ENCODE measurements around the gene ALAD. TPM values are rescaled to one million over a fixed set of nuclear protein-coding genes. Genes with fewer than 3 reads are reported as not detected.
A peak's percentile ranks its signal among the peaks of the same experiment; 100 is the strongest.

Gene ALAD
- total and polyA plus RNA-seq, 2 of the 13 experiments (the other 11 are each of a cell fraction or from before 2014, with no cell fraction given): 21.8 to 30.1 TPM

DNA sequence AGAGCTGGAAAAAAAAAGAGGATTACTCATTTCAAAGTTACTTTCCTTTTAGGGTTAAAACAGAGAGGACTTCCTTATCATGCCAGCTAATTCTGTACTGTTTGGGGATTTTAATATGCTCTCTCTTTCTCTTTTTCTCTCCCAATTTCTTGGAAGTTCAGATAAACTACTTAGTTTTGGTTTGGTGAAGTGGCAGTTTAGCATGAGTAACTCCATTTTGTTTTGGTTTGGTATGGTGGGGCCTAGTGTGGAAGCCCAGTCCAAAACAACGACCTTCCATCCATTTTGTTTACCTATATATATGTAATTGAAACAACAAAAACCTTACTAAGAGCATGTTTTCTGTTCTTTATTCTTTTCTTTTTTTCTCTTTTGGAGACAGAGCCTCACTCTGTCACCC is 55.4 kb downstream of the ALAD start:
- no peak for ATAC-seq
- WGBS (ENCODE audit: low lambda C conversion rate): 3% methylated on average over 1 of the region's 1 CpG
- no peak for FAIRE-seq
- H3K79me2 ChIP-seq (ENCODE audit: insufficient read depth, low read length): no peaks in the 10 kb centered on the region
- in situ Hi-C loops (cut with HindIII; ENCODE audit: extremely low pct_ligation_motif_present, low pct_unique_long_range_greater_than_20kb): no loop called here
- no peak overlapping the region for H3K9ac ChIP-seq (ENCODE audit: insufficient read depth, low read depth, low read length)
- H2AFZ ChIP-seq (ENCODE audit: low read length): no peak overlapping the region
- H3K27ac ChIP-seq (ENCODE audit: extremely low read length, insufficient read depth, low read length): no peak overlapping the region
- no peaks in the 10 kb centered on the region for H3K36me3 ChIP-seq (replicated peaks in 1 of 2; ENCODE audit: control insufficient read depth in 1 of 2, insufficient read depth in 2 of 2, low read length in 2 of 2)
- DNase-seq (ENCODE audit: low spot score): no peak
- ChIA-PET POLR2A (no interaction called here), CTCF (ENCODE audit: low intra/inter-chr PET ratio, low total read pairs) (interaction anchor here (1.5 kb wide), 1 partner anchor 61 kb away, joined by 4 read pairs; no protein-coding TSS in a partner anchor)
- no peak overlapping the region for H3K4me3 ChIP-seq (replicated peaks in 1 of 3; ENCODE audit: insufficient read depth in 1 of 3, low read depth in 2 of 3, low read length in 3 of 3)
- H3K9me3 ChIP-seq (ENCODE audit: low read length): no peaks in the 10 kb centered on the region
- no peak overlapping the region for H3K4me2 ChIP-seq (ENCODE audit: low read depth, low read length)
- H4K20me1 ChIP-seq (ENCODE audit: insufficient read depth, low read length): no peaks in the 10 kb centered on the region
- H3K27me3 ChIP-seq (ENCODE audit: control insufficient read depth in 1 of 2, insufficient read depth in 2 of 2, low read length in 2 of 2): peaks cover 0 to 23% of the 10 kb centered on the region in 2 experiments; a peak in 3 of 5 replicates
- TF ChIP-seq KDM1A (CRISPR knock-in tag; IDR thresholded peaks at IDR 0.05) (no peak), GTF2F1 (IDR thresholded peaks at IDR 0.05; ENCODE audit: low read length) (no peak)
- intact Hi-C loops (cut with micrococcal nuclease; ENCODE audit: unreplicated experiment): loop anchor here (5.0 kb wide), 1 partner anchor 33 kb away; no protein-coding TSS in a partner anchor
- H3K4me1 ChIP-seq (ENCODE audit: insufficient read depth, low read length): peaks cover 34% of the 10 kb centered on the region
- BruUV-seq (replicated peaks): no TSS peak

DNA sequence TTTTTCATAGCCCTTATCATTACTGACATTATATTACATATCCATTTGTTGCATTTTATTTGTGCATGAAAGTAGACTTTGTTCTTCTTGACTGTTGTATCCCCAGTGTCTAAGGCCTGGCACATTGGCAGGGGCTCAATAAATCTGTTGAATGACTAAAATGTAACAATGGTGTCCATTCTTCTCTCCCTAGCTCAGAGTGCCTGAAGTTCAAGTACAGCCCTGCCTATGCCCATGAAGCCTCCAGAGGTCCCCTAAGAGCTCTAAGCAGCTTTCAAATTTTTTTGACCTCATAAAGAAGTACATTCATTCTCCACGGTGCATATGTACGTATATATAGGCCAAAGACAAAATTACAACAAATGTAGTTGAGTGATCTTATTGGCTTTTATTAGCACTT is 55.9 kb downstream of the ALAD start:
- FAIRE-seq (no peak), DNase-seq (ENCODE audit: low spot score) (peak; percentile 42), ATAC-seq (no peak)
- Histone ChIP-seq H2AFZ (ENCODE audit: low read length) (no peak overlapping the region), H3K36me3 (replicated peaks in 1 of 2; ENCODE audit: control insufficient read depth in 1 of 2, insufficient read depth in 2 of 2, low read length in 2 of 2) (no peaks in the 10 kb centered on the region), H3K4me1 (ENCODE audit: insufficient read depth, low read length) (peaks cover 32% of the 10 kb centered on the region), H3K79me2 (ENCODE audit: insufficient read depth, low read length) (no peaks in the 10 kb centered on the region), H3K27me3 (ENCODE audit: control insufficient read depth in 1 of 2, insufficient read depth in 2 of 2, low read length in 2 of 2) (peaks cover 0 to 18% of the 10 kb centered on the region in 2 experiments; a peak in 3 of 5 replicates), H4K20me1 (ENCODE audit: insufficient read depth, low read length) (no peaks in the 10 kb centered on the region), H3K4me3 (replicated peaks in 1 of 3; ENCODE audit: insufficient read depth in 1 of 3, low read depth in 2 of 3, low read length in 3 of 3) (no peak overlapping the region), H3K4me2 (ENCODE audit: low read depth, low read length) (no peak overlapping the region), H3K9ac (ENCODE audit: insufficient read depth, low read depth, low read length) (no peak overlapping the region), H3K27ac (ENCODE audit: extremely low read length, insufficient read depth, low read length) (no peak overlapping the region), H3K9me3 (ENCODE audit: low read length) (no peaks in the 10 kb centered on the region)
- no peak for TF ChIP-seq PAWR (CRISPR knock-in tag; IDR thresholded peaks at IDR 0.05; ENCODE audit: borderline replicate concordance)
- TF ChIP-seq SOX13 (IDR thresholded peaks at IDR 0.05): no peak
- TF ChIP-seq SOX13 (CRISPR knock-in tag; conservative IDR thresholded peaks at IDR 0.05 in 1 of 2, IDR thresholded peaks at IDR 0.05 in 1 of 2): peak in 1 of 2 experiments; percentile 27; a peak in 1 of 4 replicates
- POLR2A ChIA-PET: no interaction called here
- in situ Hi-C loops (cut with HindIII; ENCODE audit: extremely low pct_ligation_motif_present, low pct_unique_long_range_greater_than_20kb): no loop called here
- WGBS (ENCODE audit: low lambda C conversion rate): 2% methylated on average over 2 of the region's 2 CpGs
- BruUV-seq (replicated peaks): no TSS peak
- intact Hi-C loops (cut with micrococcal nuclease; ENCODE audit: unreplicated experiment): loop anchor here (5.0 kb wide), 1 partner anchor 33 kb away; no protein-coding TSS in a partner anchor
- CTCF ChIA-PET (ENCODE audit: low intra/inter-chr PET ratio, low total read pairs): interaction anchor here (1.5 kb wide), 1 partner anchor 62 kb away, joined by 4 read pairs; no protein-coding TSS in a partner anchor

Data from HepG2 (cell line).